SIG-M5 (cell line): ENCODE data around the gene SCTR.

Source experiments
- DNase-seq: peaks from one replicate; lab custom pipeline; 2025; lab: John Stamatoyannopoulos, UW

SCTR gene

DNA sequence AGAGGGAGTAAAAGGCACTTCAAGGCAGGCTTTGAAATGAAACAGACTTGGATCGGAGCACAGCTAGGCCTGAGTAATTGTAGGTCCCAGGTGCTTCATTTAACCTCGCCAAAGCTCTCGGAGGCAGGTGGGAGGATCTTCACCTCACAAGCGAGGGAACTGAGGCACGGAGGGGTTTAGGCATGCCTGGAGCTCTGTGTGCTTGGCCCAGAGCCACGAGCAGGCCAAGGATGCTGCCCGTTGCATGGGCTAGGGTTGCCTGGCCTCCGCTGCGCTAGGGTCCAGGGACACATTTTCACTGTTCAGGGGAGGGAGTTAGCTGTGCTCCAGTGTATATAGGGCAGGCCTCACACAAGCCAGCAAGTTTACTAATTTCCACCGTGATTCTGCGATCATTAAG is 81.4 kb downstream of the SCTR start:
- DNase-seq, result no peak

DNA sequence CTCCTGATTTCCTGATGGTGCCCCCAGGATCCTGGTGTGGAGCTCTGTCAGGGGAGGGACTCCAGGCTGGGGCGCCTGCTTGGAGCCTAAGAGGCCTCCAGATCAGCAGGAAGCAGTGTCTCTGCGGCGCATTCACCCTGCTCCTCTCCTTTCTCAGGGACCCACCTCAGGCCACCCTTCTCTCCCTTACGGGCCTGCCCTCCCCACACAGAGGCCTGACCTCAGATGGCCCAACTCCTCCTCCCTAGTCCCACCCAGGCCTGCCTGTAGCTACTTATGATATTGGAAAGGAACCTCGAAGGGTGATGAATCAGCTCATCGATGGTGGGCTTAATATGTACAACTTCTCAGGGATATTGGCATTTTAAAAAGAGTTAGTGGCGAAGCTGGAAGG is 82.1 kb downstream of the SCTR start:
- no peak for DNase-seq

DNA sequence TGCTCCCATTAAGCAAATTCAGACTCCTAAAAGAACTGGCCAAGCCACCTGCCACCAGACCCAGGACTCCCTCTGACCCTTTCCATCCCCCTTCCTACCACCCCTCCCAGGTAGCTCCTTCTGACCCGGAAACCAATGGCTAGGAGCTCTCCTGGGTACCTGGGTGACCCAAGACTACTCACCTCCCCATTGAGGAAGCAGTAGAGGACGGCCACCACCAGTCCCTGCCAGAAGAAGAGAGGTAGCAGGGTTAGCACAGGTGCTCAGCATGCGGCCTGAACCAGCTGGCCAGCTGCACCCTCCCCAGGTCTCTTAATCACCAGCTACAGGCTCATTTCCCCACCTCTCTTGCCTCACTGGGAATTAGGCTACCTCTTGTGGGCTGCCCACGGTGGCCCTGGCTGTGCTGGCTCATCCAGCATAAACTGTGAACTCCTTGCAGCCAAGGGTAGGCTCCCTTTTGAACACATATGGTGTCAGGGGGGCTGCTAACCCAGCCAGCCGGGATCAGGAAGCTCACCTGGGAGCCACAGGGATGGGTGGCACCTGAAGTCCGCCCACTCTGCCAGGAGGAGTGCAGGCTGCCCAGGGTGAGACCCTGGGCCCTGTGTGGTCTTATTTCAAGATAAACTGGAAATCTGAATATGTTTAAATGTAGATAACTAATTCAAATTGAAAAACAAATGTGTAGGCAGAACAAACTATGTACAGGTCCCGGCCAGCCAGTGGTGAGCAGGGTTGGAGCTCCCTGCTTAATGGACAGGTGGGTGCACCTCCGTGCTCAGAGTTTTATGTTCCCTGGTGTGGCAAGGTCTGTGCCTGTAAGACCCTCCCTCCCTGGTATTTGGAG is 82.7 kb downstream of the SCTR start:
- no peak for DNase-seq

DNA sequence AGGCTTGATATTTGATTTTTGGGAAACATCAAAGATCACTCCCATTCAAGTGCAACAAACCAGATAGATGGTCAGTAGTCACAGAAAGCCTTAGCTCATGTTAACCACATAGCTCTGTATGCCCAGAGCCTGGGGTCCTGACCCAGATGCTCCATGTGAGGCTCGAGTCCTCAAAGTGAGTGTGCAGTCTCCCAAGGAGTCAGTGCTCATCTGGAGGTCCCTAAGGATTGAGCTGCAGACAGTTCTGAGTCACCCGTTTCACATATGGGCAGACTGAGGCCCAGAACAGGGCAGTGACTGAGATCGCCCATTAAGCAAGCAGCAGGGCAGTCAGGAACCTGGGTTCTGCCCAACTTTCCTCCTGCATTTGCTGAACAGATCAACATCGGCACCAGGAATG is 83.4 kb downstream of the SCTR start:
- DNase-seq, result no peak

DNA sequence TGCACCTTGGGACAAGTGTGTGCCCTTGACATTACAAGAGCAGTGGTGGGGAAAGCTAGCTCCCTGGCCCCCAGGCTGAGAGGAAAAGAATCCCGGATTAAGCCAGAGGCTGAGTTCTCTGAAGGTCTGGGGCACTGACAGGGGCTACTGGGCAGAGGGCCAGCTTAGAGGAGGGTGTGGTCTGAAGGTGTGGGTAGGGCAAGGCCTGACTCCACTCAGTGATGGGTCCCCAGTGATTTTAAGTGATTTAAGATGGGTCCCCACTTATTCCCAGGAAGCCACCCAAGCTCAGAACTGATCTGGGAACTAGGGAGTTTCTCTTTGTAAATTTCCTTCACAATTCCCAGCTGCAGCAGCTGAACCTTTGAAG is 83.8 kb downstream of the SCTR start:
- DNase-seq, result no peak

DNA sequence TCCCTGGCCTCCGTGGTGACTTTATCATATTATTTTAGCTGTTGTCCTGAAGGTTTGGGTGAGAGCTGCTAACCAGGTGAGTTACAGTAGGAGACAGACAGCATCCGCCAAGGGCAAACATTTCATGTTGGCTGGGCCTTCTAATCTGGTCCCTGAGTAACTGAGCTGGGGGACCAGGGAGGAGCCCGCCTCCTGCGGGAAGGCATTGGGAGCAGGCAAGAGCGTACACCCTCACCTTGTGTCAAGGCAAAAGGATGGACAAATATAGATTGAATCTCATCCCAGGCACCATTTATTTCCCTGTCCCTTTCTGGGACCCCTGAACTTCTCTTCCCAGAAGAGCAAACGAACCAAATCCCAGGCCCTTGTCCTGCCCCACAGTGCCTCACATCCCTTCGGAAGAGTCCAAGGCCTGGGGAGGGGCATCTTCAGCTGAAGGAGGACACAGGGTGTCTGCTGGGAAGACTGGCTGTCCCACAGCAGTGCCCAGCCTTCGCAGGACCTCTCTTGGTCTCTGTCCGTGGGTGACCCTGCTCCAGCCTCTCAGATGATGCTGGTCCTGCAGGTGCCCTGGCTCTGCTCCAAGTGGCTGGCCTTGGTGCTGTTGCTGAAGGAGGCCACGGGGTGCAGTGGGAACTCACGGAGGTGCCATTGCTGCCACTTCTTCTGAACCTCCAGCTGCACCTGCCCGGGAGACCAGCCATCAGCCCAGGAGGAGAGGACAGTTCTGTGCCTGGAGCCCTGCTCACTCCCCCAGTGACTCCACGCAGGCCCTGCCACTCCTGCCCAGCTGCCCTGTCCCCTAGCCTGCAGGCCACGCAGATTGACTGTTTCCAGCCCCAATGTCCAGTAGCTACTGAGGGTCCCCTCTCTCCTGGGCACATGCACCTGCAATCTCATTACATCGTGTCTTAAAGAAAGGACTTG is 84.4 kb downstream of the SCTR start:
- no peak for DNase-seq

DNA sequence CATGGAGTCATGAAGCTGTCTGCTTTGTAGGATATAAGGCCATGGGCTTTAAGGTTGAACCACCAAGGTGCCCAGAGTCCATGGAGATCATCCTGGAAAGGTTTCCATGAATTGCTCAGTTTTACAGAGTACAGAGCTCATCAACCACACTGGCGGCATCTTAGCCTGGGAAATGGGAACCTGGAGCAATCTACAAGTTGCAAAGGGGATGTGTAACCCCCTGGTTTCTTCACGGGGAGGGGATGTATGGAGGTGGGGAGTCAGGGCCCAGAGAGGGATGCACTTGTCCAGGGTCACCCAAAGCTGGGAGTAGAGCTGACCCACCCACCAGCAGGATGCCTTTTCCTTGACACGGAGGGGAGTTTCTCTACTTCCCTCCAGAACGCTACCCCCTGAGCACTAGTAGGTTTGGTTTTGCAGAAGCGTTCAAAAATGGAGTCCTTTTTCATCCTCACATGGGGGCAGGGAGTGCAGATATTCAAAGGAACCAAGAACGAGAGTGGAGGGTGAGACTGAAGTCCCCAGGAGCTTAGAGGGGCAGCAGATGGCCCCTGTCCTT is 85.5 kb downstream of the SCTR start:
- DNase-seq, result no peak

DNA sequence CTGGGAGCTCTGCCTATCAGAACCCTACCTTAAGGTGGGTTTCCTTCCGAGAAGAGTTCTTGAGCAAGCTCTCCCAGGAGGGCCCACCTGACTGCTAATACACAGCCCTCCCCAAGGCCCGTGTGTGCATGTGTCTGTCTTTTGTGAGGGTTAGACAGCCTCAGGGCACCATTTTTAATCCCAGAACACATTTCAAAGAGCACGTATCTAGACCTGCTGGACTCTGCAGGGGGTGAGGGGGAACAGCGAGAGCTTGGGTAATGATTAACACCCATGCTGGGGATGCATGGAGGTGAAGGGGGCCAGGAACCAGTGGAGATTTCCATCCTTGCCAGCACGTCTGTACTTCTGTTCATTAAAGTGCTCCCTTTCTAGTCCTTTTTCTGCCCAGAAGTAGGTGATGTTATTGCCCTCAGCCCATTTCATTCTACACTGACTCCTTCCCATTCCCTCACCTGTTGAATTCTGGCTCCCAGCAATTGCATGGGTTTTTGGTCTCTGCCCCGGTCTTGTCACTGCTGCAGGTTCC is 86.1 kb downstream of the SCTR start:
- DNase-seq, result no peak

DNA sequence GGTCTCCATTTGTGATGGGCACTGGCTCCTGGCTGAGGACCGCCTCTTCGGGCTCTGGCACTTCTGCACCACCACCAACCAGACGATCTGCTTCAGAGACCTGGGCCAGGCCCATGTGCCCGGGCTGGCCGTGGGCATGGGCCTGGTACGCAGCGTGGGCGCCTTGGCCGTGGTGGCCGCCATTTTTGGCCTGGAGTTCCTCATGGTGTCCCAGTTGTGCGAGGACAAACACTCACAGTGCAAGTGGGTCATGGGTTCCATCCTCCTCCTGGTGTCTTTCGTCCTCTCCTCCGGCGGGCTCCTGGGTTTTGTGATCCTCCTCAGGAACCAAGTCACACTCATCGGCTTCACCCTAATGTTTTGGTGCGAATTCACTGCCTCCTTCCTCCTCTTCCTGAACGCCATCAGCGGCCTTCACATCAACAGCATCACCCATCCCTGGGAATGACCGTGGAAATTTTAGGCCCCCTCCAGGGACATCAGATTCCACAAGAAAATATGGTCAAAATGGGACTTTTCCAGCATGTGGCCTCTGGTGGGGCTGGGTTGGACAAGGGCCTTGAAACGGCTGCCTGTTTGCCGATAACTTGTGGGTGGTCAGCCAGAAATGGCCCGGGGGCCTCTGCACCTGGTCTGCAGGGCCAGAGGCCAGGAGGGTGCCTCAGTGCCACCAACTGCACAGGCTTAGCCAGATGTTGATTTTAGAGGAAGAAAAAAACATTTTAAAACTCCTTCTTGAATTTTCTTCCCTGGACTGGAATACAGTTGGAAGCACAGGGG is 87.1 kb downstream of the SCTR start:
- DNase-seq, result no peak

DNA sequence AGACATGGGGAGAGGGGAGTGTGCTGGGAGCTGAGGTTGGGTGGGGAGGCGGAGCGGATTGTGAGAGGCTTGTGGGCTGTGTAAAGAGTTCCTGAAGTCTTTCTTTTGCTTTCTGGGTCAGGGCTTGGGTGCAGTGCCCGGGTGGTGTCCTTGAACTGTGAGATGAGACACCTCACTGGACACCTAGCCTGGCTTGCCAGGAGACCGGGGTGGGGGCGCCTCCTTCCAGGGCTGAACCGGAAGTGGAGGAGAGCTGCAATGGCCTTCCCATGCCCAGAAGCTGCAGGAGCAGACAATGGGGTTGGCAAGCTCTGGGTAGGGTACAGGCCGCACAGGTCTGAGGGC is 88.4 kb downstream of the SCTR start:
- DNase-seq, result no peak

DNA sequence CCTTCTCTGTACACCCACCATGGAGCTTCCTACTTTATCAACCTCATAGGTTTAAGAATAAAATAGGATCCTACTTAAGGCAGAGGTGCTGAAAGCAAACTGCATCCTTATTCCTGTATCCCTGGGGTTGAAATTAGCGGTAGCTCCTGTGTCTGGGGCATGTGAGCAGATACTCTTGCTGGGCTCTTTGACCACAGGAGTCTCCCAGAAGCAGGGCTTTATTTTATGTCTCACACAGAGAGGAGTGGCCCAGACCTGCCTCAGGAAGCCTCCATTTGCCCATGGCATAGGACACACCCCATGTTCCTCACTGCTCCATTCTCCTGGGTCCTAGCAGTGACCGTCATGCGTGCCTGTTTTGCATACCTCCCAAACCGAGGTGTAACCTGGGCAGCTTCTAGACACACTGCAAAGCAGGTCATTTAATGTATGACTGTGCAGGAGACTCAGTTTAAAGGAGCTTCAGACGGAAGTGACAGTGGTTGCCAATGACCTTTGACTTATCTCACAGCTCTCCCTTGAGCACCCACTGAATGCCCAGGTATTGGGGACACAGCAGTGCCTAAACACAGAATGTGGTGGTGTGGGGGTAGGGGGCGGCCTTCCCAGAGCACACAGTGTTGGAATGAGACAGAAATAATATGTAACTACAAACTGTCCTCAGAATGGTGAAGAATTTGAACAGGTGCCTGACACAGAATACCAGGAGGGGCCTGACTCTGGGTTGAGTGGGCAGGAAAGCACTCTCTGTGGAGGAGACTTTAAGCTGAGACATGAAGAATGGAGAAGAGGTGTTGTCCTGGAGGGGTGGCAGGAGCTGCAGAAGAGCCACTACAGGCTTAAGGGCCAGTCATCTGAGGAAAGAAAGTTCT is 89.0 kb downstream of the SCTR start:
- no peak for DNase-seq

DNA sequence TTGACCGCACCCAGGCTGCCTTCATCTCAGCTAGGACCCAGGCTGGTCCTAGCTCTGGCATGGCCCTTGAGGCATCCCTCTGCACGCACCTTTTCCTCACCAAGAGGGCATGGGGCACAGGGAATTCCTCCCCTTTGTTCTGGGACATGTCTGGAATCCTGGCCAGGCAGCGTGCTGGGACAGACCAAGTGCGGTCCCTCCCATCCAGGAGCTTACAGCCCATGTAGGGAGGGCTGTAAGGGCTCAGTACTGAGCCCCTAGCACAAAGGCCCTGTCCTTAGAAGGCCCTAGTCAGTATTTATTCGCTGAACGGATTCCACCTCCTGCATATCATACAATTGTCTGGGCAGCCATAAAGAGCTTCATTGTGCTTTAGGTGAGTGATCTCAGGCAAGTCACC is 89.6 kb downstream of the SCTR start:
- no peak for DNase-seq

DNA sequence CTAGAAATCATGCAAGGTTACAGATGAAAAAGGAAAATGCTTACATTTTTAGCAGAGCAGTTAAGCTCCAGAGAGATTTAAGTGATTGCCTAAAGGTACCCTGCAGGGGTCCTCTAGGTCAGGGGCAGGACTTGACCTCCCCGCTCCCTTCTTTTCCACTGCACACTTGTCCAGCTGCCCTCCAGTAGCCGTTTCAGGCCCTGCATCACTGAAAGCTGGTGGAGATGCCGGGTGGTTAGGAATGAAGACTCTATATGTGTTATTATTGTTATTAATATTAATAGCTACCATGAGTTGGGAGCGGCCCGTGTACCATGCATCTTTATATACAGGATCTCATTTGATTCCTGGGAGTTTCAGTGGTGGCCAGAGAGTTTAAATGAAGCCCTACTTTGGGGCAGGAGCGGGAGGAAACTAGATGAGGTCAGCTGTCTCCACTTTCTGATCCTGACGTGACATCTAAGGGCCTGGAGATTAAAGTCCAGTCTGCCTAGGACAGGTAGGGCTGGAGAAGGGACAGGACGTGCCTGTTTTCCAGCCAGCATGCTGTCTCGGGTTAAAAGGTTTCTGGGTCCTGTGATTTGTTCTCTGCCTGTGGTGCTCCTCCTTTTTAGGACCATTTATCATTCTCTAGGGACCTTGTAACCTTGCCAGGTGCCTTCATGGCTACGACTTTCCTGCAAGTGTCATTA is 90.5 kb downstream of the SCTR start:
- DNase-seq, result no peak

DNA sequence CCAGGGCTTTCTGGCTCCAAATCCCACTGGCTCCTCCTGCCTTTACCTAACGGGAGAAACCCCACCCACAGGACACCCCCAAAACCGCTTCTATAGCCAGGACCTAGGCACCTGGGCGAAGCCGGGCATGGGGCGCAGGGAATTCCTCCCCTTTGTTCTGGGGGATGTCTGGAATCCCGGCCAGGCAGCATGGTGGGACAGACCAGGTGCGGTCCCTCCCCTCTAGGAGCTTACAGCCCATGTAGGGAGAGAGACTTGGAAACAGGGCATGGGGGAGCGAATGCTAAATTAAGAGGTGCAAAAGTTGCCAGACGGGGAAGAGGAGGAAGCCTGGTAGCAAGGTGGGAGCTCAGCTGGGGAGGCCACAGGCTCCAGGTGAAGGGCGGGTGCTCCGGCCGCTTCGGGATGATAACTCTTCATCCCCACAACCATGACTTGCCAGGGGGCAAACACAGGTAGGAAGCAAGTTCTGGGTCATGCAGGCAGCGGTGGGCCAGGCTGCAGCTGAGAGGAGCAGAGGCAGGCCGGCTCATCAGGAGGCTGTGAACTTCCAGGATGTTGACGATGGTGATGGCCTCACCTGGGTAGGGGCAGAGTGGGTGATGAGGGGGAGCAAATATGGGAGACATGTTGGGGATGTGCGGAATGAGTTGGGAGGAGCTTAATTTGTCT is 91.3 kb downstream of the SCTR start:
- no peak for DNase-seq

DNA sequence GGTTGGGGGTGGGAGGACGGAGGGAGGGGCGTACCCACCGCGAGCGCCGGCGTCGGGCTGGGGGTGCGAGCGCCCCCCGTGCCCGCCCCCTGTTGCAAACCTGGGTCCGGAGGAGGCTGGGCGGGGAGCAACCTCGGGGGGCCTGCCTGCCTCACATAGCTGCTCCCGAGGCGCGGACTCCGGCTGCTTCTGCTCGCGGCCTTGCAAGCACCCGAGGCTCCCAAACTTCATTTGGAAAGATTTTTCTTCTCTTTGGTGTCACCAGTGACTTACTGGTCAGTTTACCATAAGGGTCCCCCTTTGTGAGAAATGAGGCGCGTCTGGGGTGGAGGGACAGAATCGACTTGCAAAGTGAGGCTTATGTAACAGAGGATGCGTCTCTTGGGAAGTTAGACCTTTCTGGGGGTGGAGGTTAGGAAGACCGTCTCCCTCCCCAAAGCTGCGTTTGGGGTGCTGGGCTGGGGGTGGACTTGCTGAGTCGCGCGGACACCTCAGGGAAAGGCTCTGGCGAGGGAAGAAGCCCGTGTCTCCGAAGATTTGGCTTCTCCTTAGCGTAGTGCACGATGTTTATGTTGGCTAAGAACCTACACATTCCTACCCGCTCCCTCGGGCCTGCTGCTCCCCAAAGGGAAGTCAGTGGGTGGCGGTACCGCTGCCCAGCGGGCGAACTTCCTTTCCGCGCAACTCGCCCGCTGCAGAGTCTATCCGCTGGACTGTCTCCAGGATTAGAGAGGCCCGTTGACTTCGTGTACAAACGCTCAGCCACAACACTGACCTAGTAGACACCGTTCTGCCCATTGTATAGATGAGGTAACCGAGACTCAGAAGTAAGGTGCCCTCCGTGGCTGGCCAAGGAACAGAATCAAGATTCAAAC is 92.1 kb downstream of the SCTR start:
- no peak for DNase-seq

DNA sequence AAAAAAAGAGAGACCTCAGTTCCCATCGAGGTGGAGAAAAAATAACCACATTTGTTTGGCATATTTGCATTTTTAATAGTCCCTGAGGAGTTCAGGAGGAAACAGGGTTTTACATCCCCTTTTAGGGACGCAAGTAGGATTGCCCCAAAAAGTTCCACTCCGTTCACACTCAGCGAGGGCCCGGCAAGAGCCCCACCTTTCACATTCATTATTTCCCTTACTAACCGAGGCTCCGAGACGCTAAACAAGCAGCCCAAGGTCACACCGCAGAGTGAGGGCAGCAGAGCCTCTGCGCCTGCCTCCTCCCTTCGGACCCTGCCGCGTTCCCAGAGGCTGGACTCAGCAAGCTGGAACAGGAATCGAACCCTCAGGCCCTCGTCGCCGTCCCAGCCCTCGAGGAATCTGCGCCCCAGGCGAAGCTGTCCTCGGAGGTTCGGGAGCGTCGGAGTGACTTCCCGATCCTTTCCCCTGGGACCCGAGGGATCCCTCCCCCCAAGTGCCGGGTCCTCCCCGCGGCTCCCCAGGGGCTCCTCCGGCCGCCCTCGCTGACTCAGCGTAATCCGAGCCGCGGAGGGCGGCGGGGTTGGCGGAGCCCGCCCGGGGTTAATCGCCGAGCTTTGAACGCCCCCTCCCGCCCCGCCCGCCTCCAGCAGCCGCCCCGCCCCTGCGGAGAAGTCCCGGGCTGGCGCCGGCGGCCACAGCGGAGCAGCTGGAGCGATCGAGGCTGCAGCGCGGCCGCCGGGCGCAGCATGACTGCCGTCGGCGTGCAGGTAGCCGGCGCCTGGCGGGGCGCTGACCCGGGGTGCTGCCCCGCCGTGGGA is 92.9 kb downstream of the SCTR start, which contains the start of gene TMEM37:
Gene TMEM37, plus strand, starts transcription at position 700 of the 821 bp plus-strand sequence. Its CDS starts 50 bp downstream, at position 750.
- DNase-seq, result no peak

DNA sequence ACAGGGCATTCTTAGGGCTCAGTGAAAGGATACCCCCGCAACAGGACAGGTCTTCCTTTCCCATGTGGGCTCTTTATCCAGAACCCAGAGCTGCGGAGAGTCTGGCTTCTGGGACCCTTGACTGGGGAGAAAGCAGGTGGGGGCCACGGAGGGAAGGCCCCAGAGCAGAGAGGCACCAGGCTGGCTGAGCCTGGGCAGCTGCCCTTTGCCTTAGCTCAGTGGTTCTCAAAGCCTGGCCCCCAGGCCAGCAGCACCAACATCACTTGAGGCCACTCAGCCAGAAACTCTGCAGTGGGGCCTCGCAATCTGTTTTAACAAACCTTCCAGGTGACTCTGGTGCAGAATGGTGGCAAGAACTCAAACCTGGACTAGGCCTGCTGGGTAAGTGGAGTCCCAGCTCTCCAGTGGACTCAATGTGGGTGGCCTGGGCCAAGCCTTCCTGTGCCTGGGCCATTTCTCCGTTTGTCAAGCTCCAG is 94.2 kb downstream of the SCTR start:
- no peak for DNase-seq
